ENCODE measurements around the gene CLECL1. TPM values are rescaled to one million over a fixed set of nuclear protein-coding genes. Genes with fewer than 3 reads are reported as not detected.

The CLECL1 gene
- total RNA-seq, 2 experiments from 2014 or later: 0.44 to 1.7 TPM

GRCh38 chr12:9736936-9737705 is 4.2 kb upstream of the CLECL1 start:
- Histone ChIP-seq H3K27me3 (ENCODE audit: control insufficient read depth in 1 of 2, insufficient read depth in 2 of 2, low read length in 2 of 2) (no peaks in the 10 kb centered on the region), H3K27ac (ENCODE audit: low read depth in 1 of 2, low read length in 2 of 2) (peak overlapping the region; percentile 32 to 46), H3K9me3 (ENCODE audit: control insufficient read depth in 1 of 2, insufficient read depth in 1 of 2, low read length in 2 of 2) (peaks cover 0 to 6% of the 10 kb centered on the region in 2 experiments), H3K4me3 (ENCODE audit: low read length) (no peak overlapping the region), H3K4me1 (ENCODE audit: insufficient read depth, low read length) (peaks cover 24% of the 10 kb centered on the region), H3K36me3 (ENCODE audit: insufficient read depth, low read length) (no peaks in the 10 kb centered on the region)
- Mint-ChIP-seq H3K36me3 (ENCODE audit: low read depth) (no peaks in the 10 kb centered on the region), H3K4me1 (ENCODE audit: low read depth) (peaks cover 57% of the 10 kb centered on the region), H3K9me3 (no peaks in the 10 kb centered on the region), H3K4me3 (peak overlapping the region; percentile 26), H3K27me3 (no peaks in the 10 kb centered on the region), H3K27ac (peak overlapping the region; percentile 84)
- ATAC-seq (ENCODE audit: poor library complexity) (peak; percentile 4), DNase-seq (peak in 2 of 14 experiments; percentile 42 to 73)
- TF ChIP-seq CTCF (IDR thresholded peaks at IDR 0.05): no peak
- POLR2A ChIA-PET: interaction anchor here (0.7 to 2.8 kb wide), 9 partner anchors 13 to 404 kb away, joined by 3 to 18 read pairs (median 5); partner anchors contain the start of gene CD69
- intact Hi-C loops (cut with DNase I, micrococcal nuclease): no loop called here
- CTCF ChIA-PET: interaction anchor here (1.6 to 2.0 kb wide), 2 partner anchors 11 to 29 kb away, joined by 7 to 9 read pairs; no protein-coding TSS in a partner anchor

- Histone ChIP-seq H3K4me3 (ENCODE audit: low read length) (no peak overlapping the region), H3K36me3 (ENCODE audit: insufficient read depth, low read length) (no peaks in the 10 kb centered on the region), H3K4me1 (ENCODE audit: insufficient read depth, low read length) (peaks cover 21% of the 10 kb centered on the region), H3K9me3 (ENCODE audit: control insufficient read depth in 1 of 2, insufficient read depth in 1 of 2, low read length in 2 of 2) (peaks cover 0 to 6% of the 10 kb centered on the region in 2 experiments), H3K27me3 (ENCODE audit: control insufficient read depth in 1 of 2, insufficient read depth in 2 of 2, low read length in 2 of 2) (no peaks in the 10 kb centered on the region), H3K27ac (ENCODE audit: low read depth in 1 of 2, low read length in 2 of 2) (no peak overlapping the region)
- no peak for TF ChIP-seq CTCF (IDR thresholded peaks at IDR 0.05)
- no peaks in the 10 kb centered on the region for H3K27me3 Mint-ChIP-seq
- no peak overlapping the region for H3K4me3 Mint-ChIP-seq
- ATAC-seq (ENCODE audit: poor library complexity): no peak
- no peaks in the 10 kb centered on the region for H3K9me3 Mint-ChIP-seq
- intact Hi-C loops (cut with DNase I, micrococcal nuclease): no loop called here
- CTCF ChIA-PET: interaction anchor here (0.7 kb wide), 1 partner anchor 404 kb away, joined by 3 read pairs; no protein-coding TSS in a partner anchor
- POLR2A ChIA-PET: no interaction called here
- H3K36me3 Mint-ChIP-seq (ENCODE audit: low read depth): no peaks in the 10 kb centered on the region
- H3K4me1 Mint-ChIP-seq (ENCODE audit: low read depth): peaks cover 57% of the 10 kb centered on the region
- H3K27ac Mint-ChIP-seq: no peak overlapping the region
- no peak for DNase-seq
Observed at GRCh38 chr12:9735601-9736000, 2.7 kb upstream of the CLECL1 start.

- Mint-ChIP-seq H3K4me3 (peak overlapping the region; percentile 21), H3K27ac (peak overlapping the region; percentile 35), H3K36me3 (ENCODE audit: low read depth) (no peaks in the 10 kb centered on the region), H3K4me1 (ENCODE audit: low read depth) (peaks cover 27% of the 10 kb centered on the region), H3K27me3 (no peaks in the 10 kb centered on the region), H3K9me3 (no peaks in the 10 kb centered on the region)
- no peak for TF ChIP-seq CTCF (IDR thresholded peaks at IDR 0.05)
- ChIA-PET POLR2A (interaction anchor here (0.7 to 3.3 kb wide), 2 partner anchors 11 to 29 kb away, joined by 3 to 16 read pairs; partner anchors contain the start of gene CD69), CTCF (no interaction called here)
- Histone ChIP-seq H3K4me3 (ENCODE audit: low read length) (peak overlapping the region; percentile 31), H3K36me3 (ENCODE audit: insufficient read depth, low read length) (no peaks in the 10 kb centered on the region), H3K4me1 (ENCODE audit: insufficient read depth, low read length) (no peaks in the 10 kb centered on the region), H3K27me3 (ENCODE audit: control insufficient read depth in 1 of 2, insufficient read depth in 2 of 2, low read length in 2 of 2) (no peaks in the 10 kb centered on the region), H3K9me3 (ENCODE audit: control insufficient read depth in 1 of 2, insufficient read depth in 1 of 2, low read length in 2 of 2) (peaks cover 0 to 3% of the 10 kb centered on the region in 2 experiments), H3K27ac (ENCODE audit: low read depth in 1 of 2, low read length in 2 of 2) (no peak overlapping the region)
- ATAC-seq (ENCODE audit: poor library complexity) (no peak), DNase-seq (peak in 1 of 14 experiments; percentile 40)
- intact Hi-C loops (cut with DNase I, micrococcal nuclease): loop anchor here in 1 of 2 experiments (2.0 kb wide), 1 partner anchor 17 kb away; no protein-coding TSS in a partner anchor
Observed at GRCh38 chr12:9731797-9732196, 1.1 kb downstream of the CLECL1 start.

Measured in CD4-positive, alpha-beta T cell (primary cell).